Neural crest cell (in vitro differentiated cells): ENCODE measurements around the gene RGS19. TPM values are rescaled to one million over a fixed set of nuclear protein-coding genes. Genes with fewer than 3 reads are reported as not detected.
"Not testable (repeated sequence)": the region's sequence is repeated elsewhere in the genome, so short reads cannot be mapped to it uniquely, and the experiment has no call there.

ENCODE experiments used
- DNase-seq: peaks from one replicate; pipeline ENCODE4 v3.0.0; 2021; ENCODE audit warnings: low read depth, mixed read lengths, low spot score
- H3K27ac Mint-ChIP-seq: one replicate; pipeline ENCODE4 v1.8.0; 2021; ENCODE audit warnings: mild to moderate bottlenecking, mixed read lengths; ENCODE audit not compliant: unreplicated experiment
- H3K27me3 Mint-ChIP-seq: 2 replicates; pipeline ENCODE4 v1.8.0; 2021; ENCODE audit warnings: low read depth, mild to moderate bottlenecking, mixed read lengths
- H3K36me3 Mint-ChIP-seq: 2 replicates; pipeline ENCODE4 v1.8.0; 2021; ENCODE audit warnings: low read depth, mild to moderate bottlenecking, mixed read lengths
- H3K4me1 Mint-ChIP-seq: 2 replicates; pipeline ENCODE4 v1.8.0; 2021; ENCODE audit warnings: mixed read lengths
- H3K4me3 Mint-ChIP-seq: one replicate; pipeline ENCODE4 v1.8.0; 2021; ENCODE audit warnings: mild to moderate bottlenecking, mixed read lengths
- H3K9me3 Mint-ChIP-seq: 2 replicates; pipeline ENCODE4 v1.8.0; 2021; ENCODE audit warnings: mixed read lengths
- total RNA-seq: library from RNA; stranded (reverse); gene quantifications from 2 replicates; pipeline ENCODE4 v1.2.1, GENCODE V29; 2021
- TF ChIP-seq, protein P1 (sequence below): fragments of 200-600 bp; sonication (generic); conservative IDR thresholded peaks from 2 replicates; pipeline ENCODE4 v1.5.0; 2021; ENCODE audit warnings: antibody characterized with exemption, mild to moderate bottlenecking

The RGS19 gene
- total RNA-seq, 1 donor from 2014 or later: 11.7 TPM

DNA sequence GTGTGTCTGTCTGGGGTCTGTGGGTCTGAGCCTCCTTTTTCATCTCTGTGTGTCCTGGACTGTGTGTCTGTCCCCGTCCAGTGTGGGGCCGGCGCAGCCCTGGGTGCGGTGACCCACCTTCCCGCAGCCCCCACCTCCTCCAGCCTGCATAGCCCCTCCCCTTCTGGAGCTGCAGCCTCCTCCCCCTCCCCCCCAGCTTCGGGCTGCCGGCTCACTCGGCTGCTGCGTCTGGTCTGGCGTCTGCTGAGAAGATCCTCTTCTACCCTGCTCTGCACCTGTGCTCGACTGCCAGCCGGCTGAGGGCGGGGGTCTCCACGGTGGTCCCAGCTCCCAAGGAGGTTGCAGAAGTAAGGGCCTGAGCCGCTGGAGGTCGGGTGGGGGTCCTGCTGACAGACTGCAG, 12.5 kb upstream of the RGS19 start:
- peaks cover 1% of the 10 kb centered on the region for H3K36me3 Mint-ChIP-seq
- H3K4me3 Mint-ChIP-seq: no peak overlapping the region
- TF ChIP-seq, protein P1, sequence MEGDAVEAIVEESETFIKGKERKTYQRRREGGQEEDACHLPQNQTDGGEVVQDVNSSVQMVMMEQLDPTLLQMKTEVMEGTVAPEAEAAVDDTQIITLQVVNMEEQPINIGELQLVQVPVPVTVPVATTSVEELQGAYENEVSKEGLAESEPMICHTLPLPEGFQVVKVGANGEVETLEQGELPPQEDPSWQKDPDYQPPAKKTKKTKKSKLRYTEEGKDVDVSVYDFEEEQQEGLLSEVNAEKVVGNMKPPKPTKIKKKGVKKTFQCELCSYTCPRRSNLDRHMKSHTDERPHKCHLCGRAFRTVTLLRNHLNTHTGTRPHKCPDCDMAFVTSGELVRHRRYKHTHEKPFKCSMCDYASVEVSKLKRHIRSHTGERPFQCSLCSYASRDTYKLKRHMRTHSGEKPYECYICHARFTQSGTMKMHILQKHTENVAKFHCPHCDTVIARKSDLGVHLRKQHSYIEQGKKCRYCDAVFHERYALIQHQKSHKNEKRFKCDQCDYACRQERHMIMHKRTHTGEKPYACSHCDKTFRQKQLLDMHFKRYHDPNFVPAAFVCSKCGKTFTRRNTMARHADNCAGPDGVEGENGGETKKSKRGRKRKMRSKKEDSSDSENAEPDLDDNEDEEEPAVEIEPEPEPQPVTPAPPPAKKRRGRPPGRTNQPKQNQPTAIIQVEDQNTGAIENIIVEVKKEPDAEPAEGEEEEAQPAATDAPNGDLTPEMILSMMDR: no peak
- H3K27me3 Mint-ChIP-seq: peaks cover 36% of the 10 kb centered on the region
- peaks cover 15% of the 10 kb centered on the region for H3K4me1 Mint-ChIP-seq
- no peak for DNase-seq
- peaks cover 5% of the 10 kb centered on the region for H3K9me3 Mint-ChIP-seq
- peak overlapping the region; percentile 3 for H3K27ac Mint-ChIP-seq

DNA sequence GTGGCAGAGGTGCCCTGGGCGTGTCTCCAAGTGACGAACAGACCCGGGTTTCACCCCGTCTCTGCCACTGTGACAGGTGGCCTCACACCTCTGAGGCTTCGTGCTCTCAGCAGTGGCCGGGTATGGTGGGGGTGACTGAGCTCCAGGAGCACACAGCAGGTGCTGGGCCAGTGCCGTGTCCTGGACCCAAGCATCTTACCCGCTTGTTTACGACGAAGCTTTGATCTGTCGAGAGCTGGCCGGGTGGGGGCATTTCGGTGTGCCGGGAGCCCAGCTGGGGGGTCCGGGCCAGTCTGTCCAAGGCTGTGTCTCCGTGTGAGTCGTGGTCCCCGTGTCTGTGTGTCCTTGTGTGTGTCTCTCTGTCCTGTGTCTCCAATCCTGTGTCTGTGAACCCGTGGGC, 12.0 kb upstream of the RGS19 start:
- peaks cover under 1% of the 10 kb centered on the region for H3K9me3 Mint-ChIP-seq
- H3K27ac Mint-ChIP-seq: peak overlapping the region; percentile 3
- no peak overlapping the region for H3K4me3 Mint-ChIP-seq

DNA sequence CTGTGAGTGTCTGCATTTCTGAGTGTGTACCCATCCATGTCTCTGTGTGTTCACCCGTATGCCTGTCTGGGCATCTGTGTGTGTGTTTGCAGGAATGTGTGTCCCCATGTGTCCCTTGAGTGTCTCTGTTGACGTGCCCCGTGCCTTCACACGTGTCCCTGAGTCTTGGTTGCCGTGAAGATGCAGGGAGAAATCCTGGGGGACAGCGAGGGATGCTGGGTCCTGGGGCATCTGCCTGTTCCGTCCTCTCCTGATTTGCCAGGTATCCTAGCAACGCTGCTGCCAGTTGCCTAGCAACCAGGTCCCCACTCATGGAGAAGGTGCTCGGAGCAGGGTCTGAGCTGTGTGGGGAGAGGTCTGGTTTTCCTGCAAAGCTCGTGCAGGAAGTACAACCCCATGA, 10.8 kb upstream of the RGS19 start:
- TF ChIP-seq, protein P1: no peak
- peak overlapping the region; percentile 41 for H3K4me3 Mint-ChIP-seq
- H3K36me3 Mint-ChIP-seq: no peaks in the 10 kb centered on the region
- no peak for DNase-seq
- H3K27ac Mint-ChIP-seq: no peak overlapping the region
- peaks cover 15% of the 10 kb centered on the region for H3K4me1 Mint-ChIP-seq
- peaks cover 51% of the 10 kb centered on the region for H3K27me3 Mint-ChIP-seq
- H3K9me3 Mint-ChIP-seq: no peaks in the 10 kb centered on the region

More for the DNA sequence above, 12.0 kb upstream of the RGS19 start:
- Mint-ChIP-seq H3K4me1 (peaks cover 15% of the 10 kb centered on the region), H3K27me3 (peaks cover 39% of the 10 kb centered on the region), H3K36me3 (no peaks in the 10 kb centered on the region)
- no peak for DNase-seq
- TF ChIP-seq, protein P1: no peak

DNA sequence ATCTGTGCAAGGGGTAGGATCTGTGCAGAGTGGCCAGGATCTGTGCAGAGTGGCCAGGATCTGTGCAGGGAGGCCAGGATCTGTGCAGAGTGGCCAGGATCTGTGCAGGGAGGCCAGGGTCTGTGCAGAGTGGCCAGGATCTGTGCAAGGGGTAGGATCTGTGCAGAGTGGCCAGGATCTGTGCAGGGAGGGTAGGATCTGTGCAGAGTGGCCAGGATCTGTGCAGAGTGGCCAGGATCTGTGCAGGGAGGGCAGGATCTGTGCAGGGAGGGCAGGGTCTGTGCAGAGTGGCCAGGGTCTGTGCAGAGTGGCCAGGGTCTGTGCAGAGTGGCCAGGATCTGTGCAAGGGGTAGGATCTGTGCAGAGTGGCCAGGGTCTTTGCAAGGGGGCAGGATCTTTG, 9.3 kb upstream of the RGS19 start:
- Mint-ChIP-seq H3K27me3 (peaks cover 62% of the 10 kb centered on the region), H3K4me1 (peaks cover 19% of the 10 kb centered on the region)
- H3K4me3 Mint-ChIP-seq, DNase-seq, H3K36me3 Mint-ChIP-seq, H3K27ac Mint-ChIP-seq, H3K9me3 Mint-ChIP-seq: not testable (repeated sequence)

DNA sequence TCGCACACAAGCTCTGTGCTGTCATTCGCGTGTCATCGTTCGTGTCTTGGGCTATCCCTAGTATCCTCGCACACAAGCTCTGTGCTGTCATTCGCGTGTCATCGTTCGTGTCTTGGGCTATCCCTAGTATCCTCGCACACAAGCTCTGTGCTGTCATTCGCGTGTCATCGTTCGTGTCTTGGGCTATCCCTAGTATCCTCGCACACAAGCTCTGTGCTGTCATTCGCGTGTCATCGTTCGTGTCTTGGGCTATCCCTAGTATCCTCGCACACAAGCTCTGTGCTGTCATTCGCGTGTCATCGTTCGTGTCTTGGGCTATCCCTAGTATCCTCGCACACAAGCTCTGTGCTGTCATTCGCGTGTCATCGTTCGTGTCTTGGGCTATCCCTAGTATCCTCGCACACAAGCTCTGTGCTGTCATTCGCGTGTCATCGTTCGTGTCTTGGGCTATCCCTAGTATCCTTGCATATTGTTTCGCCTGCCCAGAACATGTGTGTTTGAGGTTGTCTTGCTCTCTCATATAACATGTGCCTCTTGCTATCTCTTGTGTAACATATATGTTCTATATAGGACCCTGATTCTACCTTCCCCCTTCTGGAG, 8.0 kb upstream of the RGS19 start:
- H3K36me3 Mint-ChIP-seq, DNase-seq, H3K9me3 Mint-ChIP-seq, H3K27ac Mint-ChIP-seq, H3K4me3 Mint-ChIP-seq: not testable (repeated sequence)
- Mint-ChIP-seq H3K27me3 (peaks cover 67% of the 10 kb centered on the region), H3K4me1 (peaks cover 18% of the 10 kb centered on the region)

DNA sequence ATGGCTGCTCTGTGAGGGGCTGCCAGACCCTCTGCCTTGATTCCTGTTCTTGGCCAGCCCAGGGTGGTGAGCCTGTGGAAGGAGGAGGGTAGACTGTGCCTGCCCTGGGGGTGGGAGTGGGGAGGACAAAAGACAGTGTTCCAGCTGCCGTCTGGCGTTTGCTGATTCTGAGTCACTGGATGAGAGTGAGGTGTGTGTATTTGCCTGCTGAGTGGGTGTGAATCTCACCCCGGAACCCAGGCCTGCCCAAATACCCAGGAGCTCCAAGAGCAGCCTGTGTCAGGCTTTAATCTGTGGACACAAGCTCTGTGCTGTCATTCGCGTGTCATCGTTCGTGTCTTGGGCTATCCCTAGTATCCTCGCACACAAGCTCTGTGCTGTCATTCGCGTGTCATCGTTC, 7.5 kb upstream of the RGS19 start:
- Mint-ChIP-seq H3K27me3 (peaks cover 69% of the 10 kb centered on the region), H3K9me3 (no peaks in the 10 kb centered on the region), H3K36me3 (no peaks in the 10 kb centered on the region), H3K4me3 (no peak overlapping the region), H3K4me1 (peaks cover 20% of the 10 kb centered on the region), H3K27ac (no peak overlapping the region)
- TF ChIP-seq, protein P1: no peak
- no peak for DNase-seq
